ENCODE results near the gene TPCN1.
A peak's percentile ranks its signal among the peaks of the same experiment; 100 is the strongest.

DNA sequence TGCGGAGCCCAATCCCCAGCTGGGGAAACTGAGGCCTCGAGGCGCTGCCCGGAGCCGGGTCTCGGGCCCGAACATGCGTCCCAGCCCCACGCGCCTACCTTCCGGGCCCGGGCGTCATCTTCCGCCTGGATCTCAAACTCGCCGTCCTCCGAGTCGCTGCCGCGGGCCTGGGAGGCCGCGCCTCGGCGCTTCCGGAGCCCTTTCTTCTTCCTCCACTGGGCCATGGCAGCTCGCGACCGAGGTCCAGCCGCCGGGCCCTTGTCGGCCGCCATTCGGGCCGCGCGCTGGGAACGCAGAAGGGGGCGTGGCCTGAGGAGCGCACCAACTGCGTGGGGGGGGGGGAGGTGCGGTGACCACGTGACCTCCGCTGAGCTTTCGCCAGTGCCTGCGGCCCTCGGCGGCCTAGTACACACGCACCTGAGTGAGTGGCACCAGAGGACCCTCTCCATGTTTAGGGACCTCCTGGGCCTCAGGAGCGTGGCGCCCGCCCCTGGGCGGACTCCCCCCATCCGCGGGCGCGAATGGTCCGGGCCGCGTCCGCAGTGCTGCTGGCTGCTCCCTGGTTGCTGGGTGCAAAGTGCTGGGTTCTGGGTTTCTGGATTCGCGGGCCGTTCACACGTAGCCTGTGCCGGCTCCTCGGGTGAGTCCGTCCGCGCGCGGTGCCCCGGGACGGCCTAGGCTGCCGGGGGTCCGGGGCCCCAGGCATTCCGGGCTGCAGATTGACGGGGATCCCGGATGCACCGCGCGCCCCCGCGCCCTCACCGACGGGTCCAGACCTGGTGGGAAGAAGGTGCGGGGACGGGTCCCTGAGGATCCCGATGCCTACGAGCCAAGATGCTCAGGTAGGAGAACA, 35.9 kb upstream of the TPCN1 start, which contains the start of the genes DDX54 and RITA1:
- peak; percentile 45 for TF ChIP-seq HES4 (CRISPR knock-in tag; IDR thresholded peaks at IDR 0.05; ENCODE audit: borderline replicate concordance)
- peak; percentile 89; the same call in 1 of the 2 replicates for TF ChIP-seq MYNN (CRISPR knock-in tag; IDR thresholded peaks at IDR 0.05; ENCODE audit: low read depth)
- TF ChIP-seq ATF1 (CRISPR knock-in tag; IDR thresholded peaks at IDR 0.05), result no peak
- TF ChIP-seq SPEN (CRISPR knock-in tag; IDR thresholded peaks at IDR 0.05; ENCODE audit: low read depth), result peak; percentile 83
- no peak for TF ChIP-seq ZNF549 (CRISPR knock-in tag; IDR thresholded peaks at IDR 0.05)
- TF ChIP-seq FOXA1 (IDR thresholded peaks at IDR 0.05), result no peak
- peak; percentile 42; the same call in 1 of the 2 replicates for TF ChIP-seq FOXA1 (CRISPR knock-in tag; IDR thresholded peaks at IDR 0.05)
- TF ChIP-seq, protein P1, sequence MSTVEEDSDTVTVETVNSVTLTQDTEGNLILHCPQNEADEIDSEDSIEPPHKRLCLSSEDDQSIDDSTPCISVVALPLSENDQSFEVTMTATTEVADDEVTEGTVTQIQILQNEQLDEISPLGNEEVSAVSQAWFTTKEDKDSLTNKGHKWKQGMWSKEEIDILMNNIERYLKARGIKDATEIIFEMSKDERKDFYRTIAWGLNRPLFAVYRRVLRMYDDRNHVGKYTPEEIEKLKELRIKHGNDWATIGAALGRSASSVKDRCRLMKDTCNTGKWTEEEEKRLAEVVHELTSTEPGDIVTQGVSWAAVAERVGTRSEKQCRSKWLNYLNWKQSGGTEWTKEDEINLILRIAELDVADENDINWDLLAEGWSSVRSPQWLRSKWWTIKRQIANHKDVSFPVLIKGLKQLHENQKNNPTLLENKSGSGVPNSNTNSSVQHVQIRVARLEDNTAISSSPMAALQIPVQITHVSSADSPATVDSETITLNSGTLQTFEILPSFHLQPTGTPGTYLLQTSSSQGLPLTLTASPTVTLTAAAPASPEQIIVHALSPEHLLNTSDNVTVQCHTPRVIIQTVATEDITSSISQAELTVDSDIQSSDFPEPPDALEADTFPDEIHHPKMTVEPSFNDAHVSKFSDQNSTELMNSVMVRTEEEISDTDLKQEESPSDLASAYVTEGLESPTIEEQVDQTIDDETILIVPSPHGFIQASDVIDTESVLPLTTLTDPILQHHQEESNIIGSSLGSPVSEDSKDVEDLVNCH (CRISPR knock-in tag; IDR thresholded peaks at IDR 0.05), result no peak
- TF ChIP-seq MXI1 (IDR thresholded peaks at IDR 0.05; ENCODE audit: borderline replicate concordance, low read depth, low read length), result peak; percentile 67; the same call in 1 of the 3 replicates
- no peak; the same call in 1 of the 2 replicates for TF ChIP-seq SOX13 (IDR thresholded peaks at IDR 0.05)
- no peak for TF ChIP-seq SOX13 (CRISPR knock-in tag; conservative IDR thresholded peaks at IDR 0.05 in 1 of 2, IDR thresholded peaks at IDR 0.05 in 1 of 2)
